Measurements from ENCODE around the gene KIF6. TPM values are rescaled to one million over a fixed set of nuclear protein-coding genes. Genes with fewer than 3 reads are reported as not detected.

The KIF6 gene
- polyA plus RNA-seq, 3 donors: not detected

DNA sequence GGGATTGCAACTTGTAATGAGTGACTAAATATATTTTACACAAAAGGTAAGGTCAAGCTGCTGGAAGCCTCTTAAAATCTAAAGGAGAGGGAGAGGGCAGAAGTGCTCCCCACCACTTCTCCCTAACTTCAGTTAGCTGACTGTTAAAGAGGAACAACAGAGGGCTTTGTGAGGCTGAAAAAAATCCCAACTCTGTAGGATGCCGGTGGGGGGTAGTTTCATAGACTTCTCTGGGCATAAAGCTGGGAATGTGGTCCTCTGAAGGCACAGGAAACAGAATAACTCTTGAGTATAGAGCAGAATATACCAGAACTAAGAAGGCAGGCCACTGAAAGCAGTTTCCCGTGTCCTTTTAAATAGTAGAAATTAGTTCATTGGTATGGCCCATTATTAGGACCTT, 71.6 kb downstream of the KIF6 start:
- Histone ChIP-seq H3K27me3 (ENCODE audit: control insufficient read depth in 2 of 2, insufficient read depth in 2 of 2, low read length in 2 of 2) (no peaks in the 10 kb centered on the region), H3K4me1 (ENCODE audit: control insufficient read depth in 1 of 2, insufficient read depth in 2 of 2, low read length in 2 of 2) (no peaks in the 10 kb centered on the region), H3K27ac (ENCODE audit: low read depth in 1 of 2, low read length in 2 of 2) (no peak overlapping the region), H3K9ac (ENCODE audit: insufficient read depth, low read length, poor library complexity, severe bottlenecking) (no peak overlapping the region), H2AFZ (ENCODE audit: insufficient read depth, low read depth, low read length, poor library complexity, severe bottlenecking) (no peak overlapping the region), H3K79me2 (ENCODE audit: insufficient read depth, low read length) (no peaks in the 10 kb centered on the region), H3K36me3 (replicated peaks in 1 of 2; ENCODE audit: control insufficient read depth in 1 of 2, insufficient read depth in 2 of 2, low read length in 2 of 2) (no peaks in the 10 kb centered on the region), H3K9me3 (replicated peaks in 1 of 2; ENCODE audit: control insufficient read depth in 1 of 2, insufficient read depth in 1 of 2, low read length in 2 of 2) (no peaks in the 10 kb centered on the region), H4K20me1 (ENCODE audit: insufficient read depth, low read length) (no peaks in the 10 kb centered on the region), H3K4me3 (replicated peaks in 1 of 3; ENCODE audit: low read depth in 2 of 3, low read length in 3 of 3) (no peak overlapping the region), H3K4me2 (replicated peaks; ENCODE audit: extremely low read depth, low read length, poor library complexity, severe bottlenecking) (no peak overlapping the region)
- Mint-ChIP-seq H3K4me3 (no peak overlapping the region), H3K4me1 (no peaks in the 10 kb centered on the region), H3K27me3 (ENCODE audit: low read depth in 3 of 3) (peaks cover 2 to 4% (median 3%) of the 10 kb centered on the region in 3 donors), H3K36me3 (no peaks in the 10 kb centered on the region), H3K27ac (no peak overlapping the region), H3K9me3 (peaks cover 0 to 3% (median 0%) of the 10 kb centered on the region in 7 donors)
- DNase-seq: no peak
- TF ChIP-seq, protein P1, sequence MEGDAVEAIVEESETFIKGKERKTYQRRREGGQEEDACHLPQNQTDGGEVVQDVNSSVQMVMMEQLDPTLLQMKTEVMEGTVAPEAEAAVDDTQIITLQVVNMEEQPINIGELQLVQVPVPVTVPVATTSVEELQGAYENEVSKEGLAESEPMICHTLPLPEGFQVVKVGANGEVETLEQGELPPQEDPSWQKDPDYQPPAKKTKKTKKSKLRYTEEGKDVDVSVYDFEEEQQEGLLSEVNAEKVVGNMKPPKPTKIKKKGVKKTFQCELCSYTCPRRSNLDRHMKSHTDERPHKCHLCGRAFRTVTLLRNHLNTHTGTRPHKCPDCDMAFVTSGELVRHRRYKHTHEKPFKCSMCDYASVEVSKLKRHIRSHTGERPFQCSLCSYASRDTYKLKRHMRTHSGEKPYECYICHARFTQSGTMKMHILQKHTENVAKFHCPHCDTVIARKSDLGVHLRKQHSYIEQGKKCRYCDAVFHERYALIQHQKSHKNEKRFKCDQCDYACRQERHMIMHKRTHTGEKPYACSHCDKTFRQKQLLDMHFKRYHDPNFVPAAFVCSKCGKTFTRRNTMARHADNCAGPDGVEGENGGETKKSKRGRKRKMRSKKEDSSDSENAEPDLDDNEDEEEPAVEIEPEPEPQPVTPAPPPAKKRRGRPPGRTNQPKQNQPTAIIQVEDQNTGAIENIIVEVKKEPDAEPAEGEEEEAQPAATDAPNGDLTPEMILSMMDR (IDR thresholded peaks at IDR 0.05): no peak
- 25% methylated on average over 1 of the region's 2 CpGs for WGBS (ENCODE audit: insufficient coverage)
- intact Hi-C loops (cut with micrococcal nuclease): no loop called here

DNA sequence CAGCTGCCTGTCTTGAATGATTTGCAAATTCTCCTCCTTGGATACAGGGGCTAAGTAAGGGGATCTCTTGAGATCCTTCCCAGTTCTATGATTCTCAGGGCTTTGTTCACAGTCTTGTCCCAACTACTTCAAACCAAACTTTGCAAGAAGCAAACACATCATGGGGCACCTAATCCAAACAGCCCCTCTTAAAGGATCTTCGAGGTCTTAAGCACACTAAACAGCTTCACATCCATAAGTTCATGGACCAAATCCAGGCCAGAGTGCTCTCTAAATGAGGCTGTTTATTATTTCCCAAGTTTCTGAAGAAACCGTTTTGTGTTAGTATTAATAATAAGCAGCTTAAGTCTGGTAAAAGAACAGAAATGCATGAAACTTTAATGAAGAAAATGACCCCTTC, 75.2 kb downstream of the KIF6 start:
- Histone ChIP-seq H3K27me3 (ENCODE audit: control insufficient read depth in 2 of 2, insufficient read depth in 2 of 2, low read length in 2 of 2) (no peaks in the 10 kb centered on the region), H3K4me3 (replicated peaks in 1 of 3; ENCODE audit: low read depth in 2 of 3, low read length in 3 of 3) (no peak overlapping the region), H2AFZ (ENCODE audit: insufficient read depth, low read depth, low read length, poor library complexity, severe bottlenecking) (no peak overlapping the region), H3K9ac (ENCODE audit: insufficient read depth, low read length, poor library complexity, severe bottlenecking) (no peak overlapping the region), H3K36me3 (replicated peaks in 1 of 2; ENCODE audit: control insufficient read depth in 1 of 2, insufficient read depth in 2 of 2, low read length in 2 of 2) (no peaks in the 10 kb centered on the region), H3K4me2 (replicated peaks; ENCODE audit: extremely low read depth, low read length, poor library complexity, severe bottlenecking) (no peak overlapping the region), H4K20me1 (ENCODE audit: insufficient read depth, low read length) (no peaks in the 10 kb centered on the region), H3K79me2 (ENCODE audit: insufficient read depth, low read length) (no peaks in the 10 kb centered on the region), H3K9me3 (replicated peaks in 1 of 2; ENCODE audit: control insufficient read depth in 1 of 2, insufficient read depth in 1 of 2, low read length in 2 of 2) (no peaks in the 10 kb centered on the region), H3K4me1 (ENCODE audit: control insufficient read depth in 1 of 2, insufficient read depth in 2 of 2, low read length in 2 of 2) (no peaks in the 10 kb centered on the region), H3K27ac (ENCODE audit: low read depth in 1 of 2, low read length in 2 of 2) (no peak overlapping the region)
- Mint-ChIP-seq H3K9me3 (peaks cover 0 to 6% (median 0%) of the 10 kb centered on the region in 7 donors), H3K4me1 (no peaks in the 10 kb centered on the region), H3K27ac (no peak overlapping the region), H3K27me3 (ENCODE audit: low read depth in 3 of 3) (peaks cover 2 to 5% (median 3%) of the 10 kb centered on the region in 3 donors), H3K4me3 (no peak overlapping the region), H3K36me3 (no peaks in the 10 kb centered on the region)
- intact Hi-C loops (cut with micrococcal nuclease): no loop called here
- WGBS (ENCODE audit: insufficient coverage): no CpG with 5 or more reads among the region's 2 CpGs
- TF ChIP-seq, protein P1 (IDR thresholded peaks at IDR 0.05): no peak
- no peak for DNase-seq

All from CD14-positive monocyte (primary cell).